Measurements from ENCODE around the gene NUBP1.
"Not testable (repeated sequence)": the region's sequence is repeated elsewhere in the genome, so short reads cannot be mapped to it uniquely, and the experiment has no call there.

Gene NUBP1

GRCh38 chr16:10740845-10741208 is 2.8 kb upstream of the NUBP1 start:
- no peak overlapping the region for H2AFZ ChIP-seq (ENCODE audit: low read depth, low read length)
- no peak overlapping the region for H2BK5ac ChIP-seq (ENCODE audit: low read depth, low read length, poor library complexity, severe bottlenecking)
- H3K27ac ChIP-seq (ENCODE audit: low read length, poor library complexity, severe bottlenecking) = no peak overlapping the region
- no peak overlapping the region for H3K4me2 ChIP-seq (ENCODE audit: low read length, poor library complexity, severe bottlenecking)
- no peak overlapping the region for H3K23ac ChIP-seq (ENCODE audit: low read length in 2 of 2)
- no peak overlapping the region for H3K9ac ChIP-seq (ENCODE audit: low read length)
- H3K79me1 ChIP-seq (replicated peaks; ENCODE audit: low read length, poor library complexity, severe bottlenecking) = peaks cover 3% of the 10 kb centered on the region
- H3K9me3 ChIP-seq (ENCODE audit: control insufficient read depth, low read length) = no peaks in the 10 kb centered on the region
- H3K14ac ChIP-seq (ENCODE audit: low read length in 2 of 2) = no peak overlapping the region
- H3K4me1 ChIP-seq (ENCODE audit: control insufficient read depth, insufficient read depth, low read depth, low read length) = peaks cover 9% of the 10 kb centered on the region
- H2BK12ac ChIP-seq (ENCODE audit: low read length in 2 of 2) = no peak overlapping the region
- no peak overlapping the region for H3K4me3 ChIP-seq (ENCODE audit: insufficient read depth in 1 of 2, low read depth in 1 of 2, low read length in 2 of 2)
- no peak overlapping the region for H2BK120ac ChIP-seq (ENCODE audit: low read depth, low read length)
- H4K91ac ChIP-seq (ENCODE audit: low read length) = no peak overlapping the region
- H3K4ac ChIP-seq (ENCODE audit: low read depth in 1 of 2, low read length in 2 of 2) = no peak overlapping the region
- H3K36me3 ChIP-seq (ENCODE audit: control insufficient read depth in 1 of 2, insufficient read depth in 2 of 2, low read depth in 1 of 2, low read length in 2 of 2) = no peaks in the 10 kb centered on the region
- H4K8ac ChIP-seq (ENCODE audit: low read length) = no peak overlapping the region
- no peak for DNase-seq
- no peak overlapping the region for H2AK5ac ChIP-seq (ENCODE audit: low read length, severe bottlenecking)
- H3K18ac ChIP-seq (ENCODE audit: low read depth in 1 of 2, low read length in 2 of 2) = no peak overlapping the region
- H3K27me3 ChIP-seq (ENCODE audit: control insufficient read depth in 1 of 2, insufficient read depth in 1 of 2, low read length in 2 of 2) = no peaks in the 10 kb centered on the region
- H2BK15ac ChIP-seq (ENCODE audit: low read depth, poor library complexity, severe bottlenecking) = no peak overlapping the region
- WGBS = 73% methylated on average over 2 of the region's 2 CpGs

- not testable (repeated sequence) for H3K79me1 ChIP-seq (replicated peaks; ENCODE audit: low read length, poor library complexity, severe bottlenecking); H3K4ac ChIP-seq (ENCODE audit: low read depth in 1 of 2, low read length in 2 of 2); H2AK5ac ChIP-seq (ENCODE audit: low read length, severe bottlenecking); H3K27me3 ChIP-seq (ENCODE audit: control insufficient read depth in 1 of 2, insufficient read depth in 1 of 2, low read length in 2 of 2); H3K4me2 ChIP-seq (ENCODE audit: low read length, poor library complexity, severe bottlenecking); H2BK12ac ChIP-seq (ENCODE audit: low read length in 2 of 2); H3K18ac ChIP-seq (ENCODE audit: low read depth in 1 of 2, low read length in 2 of 2); H4K8ac ChIP-seq (ENCODE audit: low read length); H2BK5ac ChIP-seq (ENCODE audit: low read depth, low read length, poor library complexity, severe bottlenecking); H3K9me3 ChIP-seq (ENCODE audit: control insufficient read depth, low read length); H3K23ac ChIP-seq (ENCODE audit: low read length in 2 of 2); H3K36me3 ChIP-seq (ENCODE audit: control insufficient read depth in 1 of 2, insufficient read depth in 2 of 2, low read depth in 1 of 2, low read length in 2 of 2); H3K27ac ChIP-seq (ENCODE audit: low read length, poor library complexity, severe bottlenecking); H3K4me3 ChIP-seq (ENCODE audit: insufficient read depth in 1 of 2, low read depth in 1 of 2, low read length in 2 of 2); H4K91ac ChIP-seq (ENCODE audit: low read length); H3K9ac ChIP-seq (ENCODE audit: low read length); H3K4me1 ChIP-seq (ENCODE audit: control insufficient read depth, insufficient read depth, low read depth, low read length); H2AFZ ChIP-seq (ENCODE audit: low read depth, low read length); H3K14ac ChIP-seq (ENCODE audit: low read length in 2 of 2); DNase-seq; H2BK120ac ChIP-seq (ENCODE audit: low read depth, low read length); H2BK15ac ChIP-seq (ENCODE audit: low read depth, poor library complexity, severe bottlenecking)
- WGBS = over 99% methylated on average over 10 of the region's 10 CpGs
Measured at GRCh38 chr16:10741249-10741648, 2.4 kb upstream of the NUBP1 start.

DNA sequence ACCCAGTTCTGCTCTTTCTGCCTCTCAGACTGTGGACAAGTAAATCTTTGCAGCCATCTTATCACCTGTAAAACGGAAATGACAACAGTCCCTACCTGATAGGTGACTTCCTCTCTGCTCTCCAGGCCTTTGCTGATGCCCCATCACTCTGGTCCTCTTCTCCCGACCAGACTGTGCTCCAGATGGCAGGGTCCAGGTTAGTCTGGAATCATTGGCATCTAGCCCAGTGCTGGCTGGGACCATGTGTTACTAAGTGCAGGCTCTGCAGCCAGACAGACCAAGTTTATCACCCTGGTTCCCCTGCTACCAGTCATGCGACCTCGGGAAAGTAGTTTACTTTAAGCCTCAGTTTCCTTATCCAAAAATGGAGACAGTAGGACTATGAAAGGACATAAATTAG is 1.8 kb upstream of the NUBP1 start:
- Histone ChIP-seq H2AFZ (ENCODE audit: low read depth, low read length) (no peak overlapping the region), H3K27ac (ENCODE audit: low read length, poor library complexity, severe bottlenecking) (no peak overlapping the region), H3K4me2 (ENCODE audit: low read length, poor library complexity, severe bottlenecking) (no peak overlapping the region), H3K9ac (ENCODE audit: low read length) (no peak overlapping the region), H3K4me1 (ENCODE audit: control insufficient read depth, insufficient read depth, low read depth, low read length) (peaks cover 9% of the 10 kb centered on the region), H3K14ac (ENCODE audit: low read length in 2 of 2) (no peak overlapping the region), H4K8ac (ENCODE audit: low read length) (no peak overlapping the region), H2AK5ac (ENCODE audit: low read length, severe bottlenecking) (no peak overlapping the region), H3K18ac (ENCODE audit: low read depth in 1 of 2, low read length in 2 of 2) (no peak overlapping the region), H3K4me3 (ENCODE audit: insufficient read depth in 1 of 2, low read depth in 1 of 2, low read length in 2 of 2) (no peak overlapping the region), H2BK12ac (ENCODE audit: low read length in 2 of 2) (peak overlapping the region in 1 of 2 experiments; percentile 6), H3K9me3 (ENCODE audit: control insufficient read depth, low read length) (no peaks in the 10 kb centered on the region), H3K36me3 (ENCODE audit: control insufficient read depth in 1 of 2, insufficient read depth in 2 of 2, low read depth in 1 of 2, low read length in 2 of 2) (peaks cover 4% of the 10 kb centered on the region in 2 experiments), H4K91ac (ENCODE audit: low read length) (no peak overlapping the region), H2BK5ac (ENCODE audit: low read depth, low read length, poor library complexity, severe bottlenecking) (no peak overlapping the region), H2BK15ac (ENCODE audit: low read depth, poor library complexity, severe bottlenecking) (no peak overlapping the region), H3K23ac (ENCODE audit: low read length in 2 of 2) (no peak overlapping the region), H3K79me1 (replicated peaks; ENCODE audit: low read length, poor library complexity, severe bottlenecking) (peaks cover 6% of the 10 kb centered on the region), H3K4ac (ENCODE audit: low read depth in 1 of 2, low read length in 2 of 2) (no peak overlapping the region), H3K27me3 (ENCODE audit: control insufficient read depth in 1 of 2, insufficient read depth in 1 of 2, low read length in 2 of 2) (no peaks in the 10 kb centered on the region), H2BK120ac (ENCODE audit: low read depth, low read length) (no peak overlapping the region)
- 79% methylated on average over 3 of the region's 4 CpGs for WGBS
- no peak for DNase-seq

DNA sequence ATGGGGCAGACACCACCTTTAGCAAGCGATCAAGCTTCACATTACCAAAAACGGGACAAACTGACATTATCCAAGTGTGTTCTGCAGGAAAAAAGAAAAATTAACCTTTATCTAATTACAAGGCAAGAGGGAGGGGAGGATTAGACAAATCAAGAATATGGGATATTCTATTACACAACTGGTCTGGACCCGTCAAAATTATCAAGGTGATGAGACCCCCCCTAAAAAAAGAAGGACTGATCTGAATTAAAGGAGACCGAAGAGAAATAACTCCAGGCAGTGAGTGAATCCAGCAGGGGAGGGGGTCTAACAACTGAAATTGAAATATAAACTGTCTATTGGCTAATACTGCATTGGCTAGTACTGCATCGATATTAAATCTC is 424 bp upstream of the NUBP1 start:
- no peak overlapping the region for H3K18ac ChIP-seq (ENCODE audit: low read depth in 1 of 2, low read length in 2 of 2)
- peak overlapping the region; percentile 58 for H3K27ac ChIP-seq (ENCODE audit: low read length, poor library complexity, severe bottlenecking)
- H2BK15ac ChIP-seq (ENCODE audit: low read depth, poor library complexity, severe bottlenecking) = no peak overlapping the region
- WGBS = 49% methylated on average over 3 of the region's 5 CpGs
- H3K36me3 ChIP-seq (ENCODE audit: control insufficient read depth in 1 of 2, insufficient read depth in 2 of 2, low read depth in 1 of 2, low read length in 2 of 2) = peaks cover 9 to 15% of the 10 kb centered on the region in 2 experiments
- H2BK12ac ChIP-seq (ENCODE audit: low read length in 2 of 2) = no peak overlapping the region
- H2BK120ac ChIP-seq (ENCODE audit: low read depth, low read length) = no peak overlapping the region
- H3K9me3 ChIP-seq (ENCODE audit: control insufficient read depth, low read length) = no peaks in the 10 kb centered on the region
- H3K4me1 ChIP-seq (ENCODE audit: control insufficient read depth, insufficient read depth, low read depth, low read length) = peaks cover 4% of the 10 kb centered on the region
- H3K14ac ChIP-seq (ENCODE audit: low read length in 2 of 2) = no peak overlapping the region
- H3K4me2 ChIP-seq (ENCODE audit: low read length, poor library complexity, severe bottlenecking) = peak overlapping the region; percentile 30
- H3K9ac ChIP-seq (ENCODE audit: low read length) = peak overlapping the region; percentile 97
- H3K79me1 ChIP-seq (replicated peaks; ENCODE audit: low read length, poor library complexity, severe bottlenecking) = peaks cover 6% of the 10 kb centered on the region
- H4K8ac ChIP-seq (ENCODE audit: low read length) = no peak overlapping the region
- no peak overlapping the region for H2AK5ac ChIP-seq (ENCODE audit: low read length, severe bottlenecking)
- peak overlapping the region in 1 of 2 experiments; percentile 84 for H3K4me3 ChIP-seq (ENCODE audit: insufficient read depth in 1 of 2, low read depth in 1 of 2, low read length in 2 of 2)
- H3K27me3 ChIP-seq (ENCODE audit: control insufficient read depth in 1 of 2, insufficient read depth in 1 of 2, low read length in 2 of 2) = no peaks in the 10 kb centered on the region
- H2AFZ ChIP-seq (ENCODE audit: low read depth, low read length) = no peak overlapping the region
- no peak overlapping the region for H3K4ac ChIP-seq (ENCODE audit: low read depth in 1 of 2, low read length in 2 of 2)
- H3K23ac ChIP-seq (ENCODE audit: low read length in 2 of 2) = no peak overlapping the region
- no peak overlapping the region for H2BK5ac ChIP-seq (ENCODE audit: low read depth, low read length, poor library complexity, severe bottlenecking)
- DNase-seq = no peak
- no peak overlapping the region for H4K91ac ChIP-seq (ENCODE audit: low read length)

All from mesenchymal stem cell (in vitro differentiated cells and primary cell).